NCI-H774 (cell line): ENCODE results near the gene CTBP2.

Source experiments
- DNase-seq: peaks from one replicate; lab custom pipeline; 2025; lab: John Stamatoyannopoulos, UW

CTBP2 gene

DNA sequence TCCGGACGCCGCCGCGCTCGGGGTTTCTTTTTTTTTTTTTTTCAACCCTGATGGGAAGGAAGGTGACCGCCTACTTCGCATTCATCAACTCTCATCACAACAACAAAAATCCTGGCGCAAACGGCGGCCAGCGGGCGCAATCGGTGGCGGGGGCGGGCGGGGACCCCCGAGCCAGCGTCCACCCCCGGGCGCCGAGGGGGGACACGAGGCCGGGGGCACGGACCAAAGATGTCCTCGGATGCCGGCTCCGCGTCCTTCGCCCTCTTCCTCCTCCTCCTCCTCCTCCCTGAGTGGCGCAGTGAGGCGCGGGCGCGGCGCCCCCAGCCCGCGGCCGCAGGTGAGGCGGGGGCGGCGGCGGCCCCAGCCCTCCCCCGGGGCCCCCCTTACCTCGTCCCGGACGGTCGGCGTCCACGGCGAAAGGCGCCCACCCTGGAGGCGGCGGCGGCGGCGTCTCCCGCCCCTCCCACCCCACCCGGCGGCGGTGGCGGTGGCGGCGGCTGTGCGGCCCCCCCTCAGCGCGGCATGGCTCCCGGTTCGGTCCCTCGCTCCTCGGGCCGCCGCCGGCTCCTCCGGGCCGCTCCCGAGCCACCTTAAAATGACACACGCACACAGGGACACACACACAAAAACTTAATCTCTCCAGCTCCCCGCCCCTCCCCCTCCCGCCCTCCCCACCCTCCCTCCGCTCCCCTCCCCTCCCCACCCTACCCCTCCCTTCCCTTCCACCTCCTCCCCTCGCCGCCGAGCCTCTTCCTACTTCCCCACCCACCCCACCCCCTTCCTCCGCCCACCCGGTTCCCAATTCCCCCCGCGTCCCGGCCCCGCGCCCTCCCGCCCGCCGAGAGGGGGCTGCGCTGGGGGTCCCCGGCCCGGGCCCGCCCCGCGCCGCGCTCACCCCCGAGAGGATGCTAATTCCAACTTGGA, at the start of gene CTBP2:
CTBP2 (minus strand) TSS at position 632 of the 924 bp plus-strand sequence.
- no peak for DNase-seq

DNA sequence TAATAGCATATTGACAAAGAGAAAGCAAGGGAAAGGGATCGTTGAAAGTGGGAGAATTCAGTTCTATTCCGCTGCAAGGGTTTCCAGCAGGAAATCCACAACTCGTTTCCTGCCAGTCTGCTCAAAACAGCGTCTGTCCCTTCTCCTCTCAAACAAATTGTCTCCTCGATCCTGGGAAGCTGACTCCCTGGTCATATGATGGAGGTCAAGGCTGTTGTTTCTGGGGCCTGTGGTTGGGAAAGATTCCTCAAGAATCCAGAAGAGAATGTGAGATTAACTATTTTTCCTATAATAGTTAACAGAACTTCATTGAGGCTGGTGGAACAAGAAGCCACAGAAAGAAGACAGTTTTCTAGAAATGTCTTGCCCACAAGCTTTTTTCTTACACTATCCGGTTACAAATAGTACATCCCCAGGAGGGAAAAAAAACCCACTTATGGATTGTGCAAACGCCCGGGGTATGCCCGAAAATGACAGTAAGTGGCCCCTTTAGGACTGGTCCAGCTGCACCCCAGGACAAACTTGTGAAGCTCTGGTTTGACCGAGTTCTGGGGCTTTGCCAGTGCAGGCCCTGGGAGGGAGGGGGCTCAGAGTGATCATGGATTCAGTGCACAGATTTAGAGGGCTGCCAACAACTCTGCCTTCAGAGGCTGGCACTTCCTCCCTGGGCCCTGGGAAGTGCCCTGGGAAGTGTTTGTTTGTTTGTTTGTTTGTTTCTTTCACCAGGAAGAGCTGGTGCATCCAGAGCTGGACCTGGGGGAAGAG, 49.4 kb upstream of the CTBP2 start:
- DNase-seq = no peak

DNA sequence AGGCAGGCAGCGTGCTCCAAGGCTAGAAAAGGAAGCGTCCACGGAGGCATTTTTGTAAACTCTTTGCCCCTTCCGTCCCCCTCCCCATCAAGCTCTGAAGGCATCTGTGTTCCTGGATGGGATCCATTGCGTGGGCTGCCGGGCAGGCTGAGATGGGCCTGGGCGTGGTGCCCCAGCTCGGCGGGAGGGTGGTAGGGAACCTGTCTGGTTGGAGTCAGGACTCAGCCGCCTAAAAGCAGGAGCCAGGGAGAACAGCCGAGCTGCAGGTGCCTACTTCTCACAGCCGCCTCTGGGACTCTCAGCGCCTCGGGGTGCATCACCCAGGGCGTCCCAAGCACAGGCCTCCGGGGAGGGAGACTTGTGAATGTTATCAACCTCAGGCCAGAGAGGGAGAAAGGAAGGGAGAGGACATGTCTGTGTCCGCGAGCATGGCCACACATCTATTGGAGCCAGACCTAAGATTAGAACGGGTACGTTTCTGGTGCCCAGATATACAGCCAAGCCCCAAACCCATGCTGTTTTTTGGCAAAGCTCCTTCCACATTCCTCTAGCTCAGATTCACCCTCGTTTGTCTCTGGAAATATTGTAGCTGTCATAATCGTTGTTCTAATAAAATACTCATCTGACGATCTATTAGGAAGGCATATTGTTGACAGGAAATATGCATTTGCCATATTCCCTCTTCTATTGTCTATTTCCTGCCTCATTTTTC, 48.6 kb upstream of the CTBP2 start:
- no peak for DNase-seq

DNA sequence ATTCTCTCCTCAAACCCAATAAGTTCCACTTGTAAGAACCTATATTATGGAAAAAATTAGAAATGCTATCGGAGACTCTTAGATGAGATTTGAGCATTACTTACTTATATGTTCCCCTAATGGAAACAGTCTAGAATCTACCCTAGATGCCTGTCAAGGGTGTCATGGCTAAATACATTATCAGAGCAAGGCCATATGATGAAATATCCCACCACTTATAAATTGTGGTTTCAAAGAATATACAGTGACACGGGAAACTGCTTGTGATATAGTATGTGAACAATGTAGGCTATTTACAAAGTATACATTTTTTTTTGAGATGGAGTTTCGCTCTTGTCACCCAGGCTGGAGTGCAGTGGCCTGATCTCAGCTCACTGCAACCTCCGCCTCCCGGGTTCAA, 46.3 kb upstream of the CTBP2 start:
- DNase-seq = no peak

DNA sequence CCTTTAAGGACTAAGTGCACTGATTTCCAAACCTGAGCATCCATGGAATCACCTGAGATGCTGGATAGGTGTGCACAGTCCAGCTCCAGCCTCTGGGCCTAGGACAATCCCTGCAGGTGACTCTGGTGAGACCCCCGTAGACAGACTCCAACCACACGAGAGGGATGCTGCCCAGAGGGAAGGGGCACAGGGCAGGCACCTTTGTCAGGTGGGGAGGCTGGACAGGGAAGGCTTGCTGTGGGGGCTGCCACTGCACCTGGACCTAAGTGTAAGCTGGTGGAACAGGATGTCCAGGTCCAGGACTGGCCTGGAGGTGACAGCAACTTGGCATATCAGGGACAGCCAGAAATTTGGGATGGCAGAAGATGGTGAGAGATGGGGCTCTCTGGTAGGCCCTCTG, 45.1 kb upstream of the CTBP2 start:
- DNase-seq = no peak

DNA sequence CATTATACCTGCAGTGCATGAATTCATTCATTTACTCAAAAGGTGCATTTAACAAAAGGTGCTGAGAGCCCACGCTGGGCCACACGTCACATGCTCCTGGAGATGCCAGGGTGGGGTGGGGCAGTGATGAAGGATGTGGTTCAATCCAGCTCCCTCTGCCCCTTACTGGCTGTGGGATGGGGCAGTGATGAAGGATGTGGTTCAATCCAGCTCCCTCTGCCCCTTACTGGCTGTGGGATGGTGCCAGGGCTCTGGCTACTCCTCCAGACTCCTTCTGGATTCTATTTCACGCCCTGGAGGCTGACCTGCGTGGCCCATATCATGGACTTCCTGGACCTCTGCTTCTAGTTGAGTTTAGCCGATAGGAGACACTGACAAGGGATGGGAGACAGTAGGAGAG, 44.0 kb upstream of the CTBP2 start:
- DNase-seq = no peak

DNA sequence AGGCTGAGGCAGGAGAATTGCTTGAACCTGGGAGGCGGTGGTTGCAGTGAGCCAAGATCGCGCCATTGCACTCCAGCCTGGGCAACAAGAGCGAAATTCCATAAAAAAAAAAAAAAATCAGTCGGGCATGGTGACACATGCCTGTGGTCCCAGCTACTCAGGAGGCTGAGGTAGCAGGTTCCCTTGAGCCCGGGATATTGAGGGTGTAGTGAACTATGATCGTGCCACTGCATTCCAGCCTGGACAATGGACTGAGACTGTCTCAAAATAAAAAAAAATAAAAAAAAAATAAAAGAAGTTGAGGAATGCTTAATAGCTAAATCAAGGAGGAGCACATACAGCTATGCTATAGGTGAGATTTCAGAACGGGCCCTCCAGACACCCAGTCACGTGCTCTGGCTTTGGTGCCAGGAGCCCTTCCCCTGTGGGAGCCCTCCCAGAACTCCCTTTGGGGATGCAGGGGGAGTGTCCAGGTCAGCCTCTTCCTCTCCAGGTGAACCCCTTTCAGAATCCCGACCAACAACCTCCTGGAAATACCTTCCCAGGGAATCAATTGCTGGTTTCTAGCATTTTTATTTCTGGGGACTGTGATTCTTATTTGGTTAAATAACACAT, 42.9 kb upstream of the CTBP2 start:
- no peak for DNase-seq

DNA sequence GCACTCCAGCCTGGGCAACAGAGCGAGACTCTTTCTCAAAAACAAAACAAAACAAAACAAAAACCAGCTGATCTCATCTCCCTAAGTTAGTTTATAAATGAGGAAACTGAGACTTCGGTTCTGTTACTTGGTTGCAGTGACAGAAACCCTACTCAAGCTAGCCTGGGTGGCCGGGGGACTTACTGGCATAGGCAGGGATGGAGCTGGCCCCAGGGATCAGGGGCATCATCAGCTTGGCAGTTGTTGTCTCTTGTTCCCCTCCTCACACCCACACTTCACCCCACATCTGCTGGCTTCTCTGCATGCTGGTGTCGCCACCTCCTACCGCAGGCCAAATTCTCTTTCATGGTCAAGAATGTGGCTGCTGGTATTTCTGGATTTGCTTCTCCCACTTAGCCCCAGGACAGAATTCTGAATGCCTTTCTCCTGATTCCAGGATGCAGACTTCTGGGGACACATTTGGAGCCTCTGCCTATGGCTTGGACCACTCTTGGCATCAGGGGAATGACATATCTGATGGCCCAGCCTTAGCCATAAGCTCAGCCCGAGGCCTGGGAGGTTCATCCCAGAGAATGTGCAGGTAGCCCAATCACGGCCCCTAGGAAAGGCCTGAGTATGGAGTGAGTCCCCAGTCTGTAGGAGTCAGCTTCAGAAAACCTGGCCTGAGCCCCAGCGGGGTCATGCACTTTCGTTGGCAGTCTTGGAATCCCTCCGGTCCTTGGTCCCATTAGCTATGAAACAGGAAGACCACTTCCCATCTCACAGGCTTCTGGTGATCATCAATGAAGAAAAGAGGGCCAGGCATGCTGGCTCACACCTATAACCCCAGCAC, 41.6 kb upstream of the CTBP2 start:
- DNase-seq = no peak

DNA sequence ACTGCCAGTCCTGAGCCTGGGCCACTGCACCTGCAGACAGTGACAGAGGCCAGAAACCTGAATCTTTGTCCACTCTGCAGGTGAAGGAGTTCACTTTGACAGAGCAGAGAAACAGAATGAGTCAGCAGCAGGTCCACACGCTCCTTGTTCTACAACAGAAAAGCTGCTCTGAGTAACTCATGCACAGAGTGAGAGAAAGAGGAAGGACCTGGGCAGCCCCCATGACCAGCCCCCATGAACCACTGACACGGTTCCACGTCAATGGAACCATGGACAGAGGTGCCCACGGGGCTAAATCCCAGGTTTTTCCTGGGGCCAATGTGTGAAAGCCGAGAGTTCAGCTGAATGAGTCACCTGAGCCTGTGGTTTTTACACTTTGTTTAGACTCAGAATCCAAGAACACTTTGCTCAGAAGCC, 40.8 kb upstream of the CTBP2 start:
- DNase-seq = no peak

DNA sequence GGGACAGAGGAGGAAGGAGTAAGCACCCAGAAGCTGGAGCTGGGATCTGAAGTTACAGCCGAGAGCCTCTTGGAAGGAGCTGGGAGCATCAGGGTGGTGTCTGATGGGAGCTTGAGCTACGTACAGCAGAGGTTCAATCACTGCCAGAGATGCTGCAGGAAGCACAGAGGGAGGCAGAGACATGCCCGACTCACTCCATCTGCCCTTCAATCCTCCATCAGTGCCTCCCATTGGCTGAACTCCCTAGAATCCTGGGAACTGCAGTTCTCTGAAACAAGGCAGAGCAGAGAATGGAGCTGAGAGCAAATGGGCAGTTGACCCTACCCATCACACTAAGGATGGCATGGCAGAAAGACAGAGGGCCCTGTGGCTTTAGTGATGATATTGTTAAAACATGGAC, 40.0 kb upstream of the CTBP2 start:
- DNase-seq = no peak

DNA sequence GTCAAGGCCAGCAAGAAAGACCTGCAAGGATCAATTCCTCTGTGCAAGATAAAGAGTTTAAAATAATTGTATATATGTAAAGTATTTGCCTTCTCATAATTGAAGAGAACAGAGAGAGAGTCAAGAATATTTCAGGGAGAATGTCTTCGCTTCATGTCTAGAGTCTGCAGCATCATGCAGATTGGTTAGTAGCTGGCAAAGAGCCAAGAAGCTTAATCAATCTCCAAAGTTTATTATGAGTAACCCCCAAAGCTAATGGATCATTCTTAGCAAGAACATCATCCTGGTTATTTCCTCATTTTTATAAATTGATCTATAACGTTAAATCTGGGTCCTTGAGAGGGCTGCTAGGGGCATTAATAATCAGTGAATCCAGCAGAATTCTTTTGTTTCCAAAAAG, 38.9 kb upstream of the CTBP2 start:
- no peak for DNase-seq

DNA sequence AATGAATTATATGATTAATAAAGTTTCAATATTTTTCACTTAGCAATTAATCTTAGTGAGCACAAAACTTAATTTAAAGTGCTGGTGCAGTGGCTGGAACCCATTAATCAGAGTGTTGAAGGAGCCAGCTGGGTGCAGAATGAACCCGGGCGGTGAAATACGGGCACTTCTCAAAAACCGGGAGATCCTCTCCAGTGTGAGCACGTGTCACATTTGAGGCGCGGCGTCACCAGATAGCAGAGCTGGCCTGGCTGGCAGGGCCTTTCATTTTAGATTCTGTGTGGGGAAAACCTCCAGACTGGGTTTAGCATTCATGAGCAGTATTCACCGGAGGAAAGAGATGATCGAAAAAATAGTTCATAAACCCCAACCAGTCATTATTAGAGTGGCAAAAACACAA, 34.5 kb upstream of the CTBP2 start:
- no peak for DNase-seq

DNA sequence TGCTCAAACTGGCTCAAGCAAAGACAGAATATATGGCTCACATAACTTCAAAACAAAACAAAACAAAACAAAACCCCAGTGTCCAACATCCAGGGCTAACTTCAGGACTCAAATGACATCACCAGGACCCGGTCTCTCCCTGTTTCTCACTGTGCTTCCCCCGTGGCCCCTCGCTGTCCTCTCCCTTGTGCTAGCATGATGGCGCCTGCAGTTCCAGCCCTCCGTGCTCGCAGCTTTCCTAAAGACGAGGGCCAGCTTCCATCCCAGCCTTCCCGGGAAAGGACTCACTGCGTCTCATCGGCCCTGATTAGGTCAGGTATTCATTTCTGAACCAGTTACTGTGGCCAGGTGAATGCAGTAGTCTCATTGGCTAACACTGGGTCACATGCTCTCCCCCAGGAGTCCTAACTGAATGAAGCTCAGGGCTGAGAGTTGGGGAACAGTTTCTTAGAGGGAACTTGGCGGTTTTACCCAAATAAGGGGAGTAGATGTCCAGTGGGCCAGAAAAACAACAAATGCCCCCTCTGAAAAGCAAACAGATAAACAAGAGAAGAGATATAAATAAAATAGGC, 33.0 kb upstream of the CTBP2 start:
- DNase-seq = no peak

DNA sequence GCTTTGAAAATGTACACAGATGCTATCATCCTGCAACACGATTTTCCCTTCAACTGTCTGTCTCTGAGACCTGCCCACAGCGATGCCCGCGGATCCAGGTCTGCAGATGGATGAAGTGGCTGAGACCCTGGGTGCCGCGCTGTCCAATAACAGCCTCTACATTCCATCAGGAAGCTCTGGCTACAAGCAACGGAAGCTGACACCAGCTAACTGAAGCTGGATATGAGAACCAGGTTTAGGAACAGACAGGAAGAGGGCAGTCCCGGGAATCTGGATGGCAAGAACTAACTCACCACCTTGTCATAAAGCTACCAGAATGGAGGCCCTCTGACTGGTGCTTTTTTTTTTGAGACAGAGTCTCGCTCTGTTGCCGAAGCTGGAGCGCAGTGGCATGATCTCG, 32.3 kb upstream of the CTBP2 start:
- DNase-seq = no peak

DNA sequence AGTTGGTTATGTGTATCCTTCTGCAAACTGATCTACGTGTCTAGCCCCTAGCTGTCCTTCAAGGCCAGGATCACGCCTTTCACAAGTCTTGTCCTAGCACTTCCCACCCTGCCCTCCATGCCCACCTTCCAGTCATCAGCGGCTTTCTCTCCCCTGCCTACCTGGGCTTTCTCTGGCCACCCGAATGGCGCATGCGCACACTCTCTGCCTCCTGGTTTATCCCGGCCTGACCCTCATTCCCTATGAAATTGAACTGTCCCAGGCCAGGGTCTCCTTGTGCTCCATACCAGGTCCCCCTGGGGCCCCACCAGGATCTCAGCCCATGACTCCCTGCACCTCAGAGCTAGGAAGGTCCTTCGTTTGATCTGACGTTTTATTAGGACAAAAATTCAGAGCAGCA, 31.6 kb upstream of the CTBP2 start:
- DNase-seq = no peak

DNA sequence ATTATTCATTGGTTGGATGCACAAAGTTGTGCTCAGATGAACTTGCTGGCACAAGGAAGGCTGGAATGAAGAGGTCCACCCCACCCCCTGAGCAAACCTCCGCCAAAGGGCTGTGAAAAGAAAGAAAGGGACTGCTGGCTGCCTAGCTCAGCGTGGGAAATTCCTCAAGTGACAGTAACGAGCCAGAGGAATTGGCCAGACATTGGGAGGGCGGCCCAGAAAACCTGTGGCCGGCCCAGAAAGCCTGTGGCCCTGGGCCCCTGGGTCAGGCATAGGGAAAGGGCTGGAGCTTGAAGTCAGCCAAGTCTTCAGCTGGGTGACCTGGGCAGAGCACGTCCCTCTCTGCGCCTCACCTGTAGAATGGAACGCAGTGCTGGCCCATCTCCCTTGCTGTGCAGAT, 30.6 kb upstream of the CTBP2 start:
- DNase-seq = no peak

DNA sequence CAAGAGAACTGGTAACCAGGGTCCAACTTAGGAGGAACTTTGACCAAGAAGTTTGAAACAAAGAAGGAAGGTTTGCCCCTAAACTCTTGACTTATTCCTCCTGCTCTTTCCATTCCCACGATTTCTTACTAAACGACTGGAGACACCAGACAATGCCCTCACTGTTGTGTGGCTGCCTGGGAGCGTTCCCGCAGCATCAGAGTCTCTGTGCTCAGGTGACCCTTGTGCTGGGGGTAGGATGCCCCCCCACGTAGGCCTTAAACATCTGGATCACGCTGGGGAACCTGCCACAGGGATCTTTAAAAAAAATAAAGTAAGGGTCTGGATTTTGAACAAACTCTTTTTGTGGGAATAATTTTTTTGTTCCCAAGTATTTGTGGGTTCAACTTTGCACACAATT, 30.1 kb upstream of the CTBP2 start:
- DNase-seq = no peak

DNA sequence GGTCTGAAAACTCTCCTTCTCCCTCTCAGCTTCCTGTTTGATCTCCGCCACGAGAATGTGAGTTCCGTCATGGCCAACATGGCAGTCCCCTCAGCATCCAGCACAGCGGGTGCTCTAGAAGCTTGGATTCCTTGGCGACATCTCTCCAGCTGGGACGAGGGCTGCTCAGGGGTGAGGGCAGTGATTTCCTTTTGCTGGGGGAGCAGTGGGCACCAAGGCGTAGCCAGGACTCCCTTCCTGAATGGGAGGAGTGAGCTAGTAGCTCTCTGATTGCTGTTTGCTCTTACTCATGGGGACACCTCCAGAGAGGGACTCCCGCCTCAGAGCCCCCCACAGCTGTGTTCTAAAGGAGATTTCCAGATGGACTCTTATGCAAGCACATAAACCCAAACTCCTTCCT, 28.8 kb upstream of the CTBP2 start:
- no peak for DNase-seq

DNA sequence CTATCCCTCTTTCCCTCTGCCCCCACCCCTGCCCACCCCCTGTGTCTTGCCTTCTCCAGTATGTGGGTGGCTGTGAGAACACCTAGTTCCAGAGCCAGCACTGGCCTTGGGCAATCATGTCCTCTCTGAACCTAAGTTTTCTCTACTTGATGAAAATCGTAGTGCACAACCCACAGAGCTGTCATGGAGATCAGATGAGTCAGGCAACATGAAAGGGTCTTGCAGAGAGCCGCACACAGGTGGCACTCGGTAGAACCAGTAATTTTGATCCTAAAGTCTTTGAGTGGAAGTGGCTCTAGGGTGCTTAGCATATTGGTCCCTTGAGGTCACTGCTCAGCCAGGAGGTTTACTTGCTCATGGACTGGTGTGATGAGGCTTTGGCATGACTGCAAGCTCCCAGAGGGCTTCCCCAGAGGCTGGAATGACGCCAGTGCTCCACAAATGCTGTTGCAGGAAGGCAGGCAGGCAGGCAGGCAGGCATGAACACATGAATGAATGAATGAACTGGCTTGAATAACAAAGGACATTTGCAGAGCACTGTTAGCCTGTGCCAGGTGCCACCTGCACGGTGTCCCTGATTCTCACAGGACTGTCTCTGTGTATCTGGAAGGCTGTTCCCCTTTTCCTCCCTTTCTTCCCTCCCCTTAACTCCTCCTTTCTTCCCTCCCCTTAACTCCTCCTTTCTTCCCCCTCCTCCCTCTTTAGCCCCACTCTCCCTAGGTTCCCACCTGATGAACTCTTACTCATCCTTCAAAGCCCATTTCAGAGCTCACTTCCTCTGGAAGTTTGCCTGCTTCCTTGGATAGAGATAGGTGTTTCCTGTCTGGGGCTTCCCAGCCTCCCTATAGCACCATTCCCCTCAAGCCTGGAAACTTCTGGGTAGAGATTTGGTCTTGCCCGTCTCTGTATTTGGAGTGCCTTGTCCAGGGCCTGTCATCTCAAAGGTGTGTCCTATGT, 27.2 kb upstream of the CTBP2 start:
- no peak for DNase-seq
